OCI-LY1 (cell line): Measurements from ENCODE around the gene MAGI2.

Source experiments
- EZH2 ChIP-seq: fragments of 200-600 bp; sonication (generic), shearing (Covaris generic); IDR thresholded peaks from 2 replicates; pipeline ENCODE4 v1.8.0; 2017; ENCODE audit warnings: borderline replicate concordance, mixed run types, mild to moderate bottlenecking, antibody characterized with exemption, low read length, moderate library complexity, mixed read lengths
- TF ChIP-seq, protein P1 (sequence below): fragments of 200-600 bp; sonication (generic), shearing (Covaris generic); IDR thresholded peaks from 2 replicates; pipeline ENCODE4 v1.5.1; 2017; ENCODE audit warnings: mild to moderate bottlenecking, antibody characterized with exemption, low read length, moderate library complexity, mixed read lengths

DNA sequence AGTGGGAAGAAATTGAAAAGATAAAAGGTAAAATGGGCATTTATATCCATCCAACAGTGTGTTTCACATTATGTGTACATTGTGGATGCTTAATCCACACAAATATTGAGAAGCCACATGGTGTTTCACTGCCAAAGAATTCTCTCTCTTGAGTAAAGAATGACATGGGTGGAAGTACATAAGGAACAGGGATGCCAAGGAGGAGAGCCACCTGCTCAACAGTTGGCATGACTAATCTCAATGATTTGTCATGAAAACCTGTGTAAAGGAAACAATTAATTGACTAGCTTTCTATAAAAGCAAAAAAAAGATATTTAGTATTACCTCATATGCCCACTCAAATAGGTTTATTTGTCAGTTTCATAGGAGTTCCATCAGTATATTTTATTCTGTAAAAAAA, 43.1 kb downstream of the MAGI2 start:
- TF ChIP-seq, protein P1, sequence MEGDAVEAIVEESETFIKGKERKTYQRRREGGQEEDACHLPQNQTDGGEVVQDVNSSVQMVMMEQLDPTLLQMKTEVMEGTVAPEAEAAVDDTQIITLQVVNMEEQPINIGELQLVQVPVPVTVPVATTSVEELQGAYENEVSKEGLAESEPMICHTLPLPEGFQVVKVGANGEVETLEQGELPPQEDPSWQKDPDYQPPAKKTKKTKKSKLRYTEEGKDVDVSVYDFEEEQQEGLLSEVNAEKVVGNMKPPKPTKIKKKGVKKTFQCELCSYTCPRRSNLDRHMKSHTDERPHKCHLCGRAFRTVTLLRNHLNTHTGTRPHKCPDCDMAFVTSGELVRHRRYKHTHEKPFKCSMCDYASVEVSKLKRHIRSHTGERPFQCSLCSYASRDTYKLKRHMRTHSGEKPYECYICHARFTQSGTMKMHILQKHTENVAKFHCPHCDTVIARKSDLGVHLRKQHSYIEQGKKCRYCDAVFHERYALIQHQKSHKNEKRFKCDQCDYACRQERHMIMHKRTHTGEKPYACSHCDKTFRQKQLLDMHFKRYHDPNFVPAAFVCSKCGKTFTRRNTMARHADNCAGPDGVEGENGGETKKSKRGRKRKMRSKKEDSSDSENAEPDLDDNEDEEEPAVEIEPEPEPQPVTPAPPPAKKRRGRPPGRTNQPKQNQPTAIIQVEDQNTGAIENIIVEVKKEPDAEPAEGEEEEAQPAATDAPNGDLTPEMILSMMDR = no peak
- TF ChIP-seq EZH2 = no peak
